Activated naive CD8-positive, alpha-beta T cell (primary cell): ENCODE results near the gene ATXN7L3B.

ENCODE experiments used
- H3K27ac Mint-ChIP-seq: one replicate; pipeline ENCODE4 v1.8.0; 2021; ENCODE audit warnings: mixed read lengths
- H3K27me3 Mint-ChIP-seq: one replicate; pipeline ENCODE4 v1.8.0; 2021; ENCODE audit warnings: mixed read lengths
- H3K36me3 Mint-ChIP-seq: one replicate; pipeline ENCODE4 v1.8.0; 2021; ENCODE audit warnings: mixed read lengths
- H3K4me1 Mint-ChIP-seq: one replicate; pipeline ENCODE4 v1.8.0; 2021; ENCODE audit warnings: low read depth, mixed read lengths
- H3K4me3 Mint-ChIP-seq: one replicate; pipeline ENCODE4 v1.8.0; 2021; ENCODE audit warnings: mild to moderate bottlenecking, mixed read lengths
- H3K9me3 Mint-ChIP-seq: one replicate; pipeline ENCODE4 v1.8.0; 2021; ENCODE audit warnings: low read depth, mixed read lengths

The ATXN7L3B gene

GRCh38 chr12:74537126-74537706, 419 bp upstream of the ATXN7L3B start:
- Mint-ChIP-seq H3K4me1 (peaks cover 48% of the 10 kb centered on the region), H3K36me3 (peaks cover 26% of the 10 kb centered on the region)

GRCh38 chr12:74538491-74539258, 1.0 kb downstream of the ATXN7L3B start:
- H3K27ac Mint-ChIP-seq = peak overlapping the region; percentile 90
- no peaks in the 10 kb centered on the region for H3K27me3 Mint-ChIP-seq
- peak overlapping the region; percentile 97 for H3K4me3 Mint-ChIP-seq
- H3K9me3 Mint-ChIP-seq = no peaks in the 10 kb centered on the region
- peaks cover 59% of the 10 kb centered on the region for H3K4me1 Mint-ChIP-seq
- H3K36me3 Mint-ChIP-seq = peaks cover 28% of the 10 kb centered on the region

More at GRCh38 chr12:74537126-74537706, 419 bp upstream of the ATXN7L3B start:
- Mint-ChIP-seq H3K9me3 (no peaks in the 10 kb centered on the region), H3K4me3 (peak overlapping the region; percentile 97), H3K27ac (peak overlapping the region; percentile 90), H3K27me3 (no peaks in the 10 kb centered on the region)

- Mint-ChIP-seq H3K4me1 (peaks cover 61% of the 10 kb centered on the region), H3K9me3 (no peaks in the 10 kb centered on the region), H3K36me3 (peaks cover 28% of the 10 kb centered on the region), H3K27ac (peak overlapping the region; percentile 90), H3K4me3 (peak overlapping the region; percentile 97), H3K27me3 (no peaks in the 10 kb centered on the region)
These were observed 1.6 kb downstream of the ATXN7L3B start for GRCh38 chr12:74539261-74539660.

- H3K4me1 Mint-ChIP-seq = peaks cover 61% of the 10 kb centered on the region
- no peaks in the 10 kb centered on the region for H3K9me3 Mint-ChIP-seq
- peak overlapping the region; percentile 97 for H3K4me3 Mint-ChIP-seq
- H3K27me3 Mint-ChIP-seq = no peaks in the 10 kb centered on the region
- peak overlapping the region; percentile 90 for H3K27ac Mint-ChIP-seq
- peaks cover 28% of the 10 kb centered on the region for H3K36me3 Mint-ChIP-seq
These were observed 2.3 kb downstream of the ATXN7L3B start for GRCh38 chr12:74539765-74540526.

- Mint-ChIP-seq H3K4me1 (peaks cover 59% of the 10 kb centered on the region), H3K36me3 (peaks cover 28% of the 10 kb centered on the region), H3K27ac (peak overlapping the region; percentile 90)
These were observed 3.4 kb downstream of the ATXN7L3B start for GRCh38 chr12:74541074-74541473.

GRCh38 chr12:74547249-74547648, 9.6 kb downstream of the ATXN7L3B start:
- Mint-ChIP-seq H3K4me3 (no peak overlapping the region), H3K4me1 (peaks cover 13% of the 10 kb centered on the region), H3K27ac (no peak overlapping the region), H3K9me3 (no peaks in the 10 kb centered on the region), H3K36me3 (peaks cover 6% of the 10 kb centered on the region), H3K27me3 (no peaks in the 10 kb centered on the region)

More at GRCh38 chr12:74541074-74541473, 3.4 kb downstream of the ATXN7L3B start:
- H3K27me3 Mint-ChIP-seq = no peaks in the 10 kb centered on the region
- no peaks in the 10 kb centered on the region for H3K9me3 Mint-ChIP-seq
- peak overlapping the region; percentile 97 for H3K4me3 Mint-ChIP-seq

- Mint-ChIP-seq H3K27ac (no peak overlapping the region), H3K4me1 (no peaks in the 10 kb centered on the region), H3K9me3 (no peaks in the 10 kb centered on the region), H3K36me3 (peaks cover 4% of the 10 kb centered on the region), H3K27me3 (peaks cover 2% of the 10 kb centered on the region), H3K4me3 (no peak overlapping the region)
These were observed 13.7 kb downstream of the ATXN7L3B start for GRCh38 chr12:74551291-74551690.

GRCh38 chr12:74552201-74552600, 14.6 kb downstream of the ATXN7L3B start:
- Mint-ChIP-seq H3K27ac (no peak overlapping the region), H3K4me3 (no peak overlapping the region), H3K27me3 (peaks cover 3% of the 10 kb centered on the region), H3K4me1 (no peaks in the 10 kb centered on the region), H3K9me3 (no peaks in the 10 kb centered on the region), H3K36me3 (peaks cover 1% of the 10 kb centered on the region)

- no peak overlapping the region for H3K4me3 Mint-ChIP-seq
These were observed 22.1 kb downstream of the ATXN7L3B start for GRCh38 chr12:74559728-74560127.

GRCh38 chr12:74563927-74564326, 26.3 kb downstream of the ATXN7L3B start:
- Mint-ChIP-seq H3K4me3 (no peak overlapping the region), H3K36me3 (no peaks in the 10 kb centered on the region), H3K9me3 (no peaks in the 10 kb centered on the region), H3K4me1 (no peaks in the 10 kb centered on the region), H3K27ac (no peak overlapping the region), H3K27me3 (peaks cover 8% of the 10 kb centered on the region)

More at GRCh38 chr12:74559728-74560127, 22.1 kb downstream of the ATXN7L3B start:
- H3K4me1 Mint-ChIP-seq = no peaks in the 10 kb centered on the region
- H3K36me3 Mint-ChIP-seq = no peaks in the 10 kb centered on the region
- no peak overlapping the region for H3K27ac Mint-ChIP-seq
- peaks cover 11% of the 10 kb centered on the region for H3K27me3 Mint-ChIP-seq
- no peaks in the 10 kb centered on the region for H3K9me3 Mint-ChIP-seq

GRCh38 chr12:74578486-74578885, 40.9 kb downstream of the ATXN7L3B start:
- H3K27me3 Mint-ChIP-seq = peaks cover 13% of the 10 kb centered on the region
- no peaks in the 10 kb centered on the region for H3K9me3 Mint-ChIP-seq
- no peaks in the 10 kb centered on the region for H3K4me1 Mint-ChIP-seq
- H3K27ac Mint-ChIP-seq = no peak overlapping the region
- H3K36me3 Mint-ChIP-seq = no peaks in the 10 kb centered on the region
- H3K4me3 Mint-ChIP-seq = no peak overlapping the region

GRCh38 chr12:74579446-74579845, 41.8 kb downstream of the ATXN7L3B start:
- no peak overlapping the region for H3K27ac Mint-ChIP-seq
- H3K4me3 Mint-ChIP-seq = no peak overlapping the region

GRCh38 chr12:74579981-74580380, 42.3 kb downstream of the ATXN7L3B start:
- Mint-ChIP-seq H3K27me3 (peaks cover 13% of the 10 kb centered on the region), H3K36me3 (no peaks in the 10 kb centered on the region), H3K27ac (no peak overlapping the region), H3K4me1 (no peaks in the 10 kb centered on the region), H3K4me3 (no peak overlapping the region), H3K9me3 (no peaks in the 10 kb centered on the region)

More at GRCh38 chr12:74579446-74579845, 41.8 kb downstream of the ATXN7L3B start:
- Mint-ChIP-seq H3K4me1 (no peaks in the 10 kb centered on the region), H3K36me3 (no peaks in the 10 kb centered on the region), H3K9me3 (no peaks in the 10 kb centered on the region), H3K27me3 (peaks cover 13% of the 10 kb centered on the region)

- no peaks in the 10 kb centered on the region for H3K9me3 Mint-ChIP-seq
- H3K36me3 Mint-ChIP-seq = no peaks in the 10 kb centered on the region
- no peaks in the 10 kb centered on the region for H3K4me1 Mint-ChIP-seq
- no peak overlapping the region for H3K4me3 Mint-ChIP-seq
- H3K27me3 Mint-ChIP-seq = peaks cover 12% of the 10 kb centered on the region
- no peak overlapping the region for H3K27ac Mint-ChIP-seq
These were observed 43.8 kb downstream of the ATXN7L3B start for GRCh38 chr12:74581439-74581838.

GRCh38 chr12:74584483-74585062, 46.9 kb downstream of the ATXN7L3B start:
- Mint-ChIP-seq H3K36me3 (no peaks in the 10 kb centered on the region), H3K4me3 (no peak overlapping the region), H3K27me3 (peaks cover 6% of the 10 kb centered on the region), H3K9me3 (no peaks in the 10 kb centered on the region), H3K4me1 (no peaks in the 10 kb centered on the region), H3K27ac (no peak overlapping the region)
